Liver (tissue), 9 donors: ENCODE data around the gene MSMB. TPM values are rescaled to one million over a fixed set of nuclear protein-coding genes. Genes with fewer than 3 reads are reported as not detected.

ENCODE experiments used
- DNase-seq: peaks from one replicate; pipeline ENCODE4 v3.0.0-alpha.2; 2017; ENCODE audit warnings: low spot score
- H3K27ac ChIP-seq, 2 donors: one replicate each; pipeline ENCODE4 v1.7.0; 2013; ENCODE audit warnings: inconsistent platforms in 2 of 2, low read length in 2 of 2, control low read depth in 1 of 2, low read depth in 1 of 2, mild to moderate bottlenecking in 1 of 2
- H3K27me3 ChIP-seq, 4 donors: one replicate each; pipeline versions ENCODE4 v1.6.1 to v1.7.0; 2013; ENCODE audit warnings: low read length in 3 of 4, inconsistent platforms in 1 of 4, mild to moderate bottlenecking in 1 of 4, moderate library complexity in 1 of 4; ENCODE audit not compliant: control insufficient read depth in 4 of 4, insufficient read depth in 4 of 4
- H3K36me3 ChIP-seq, 4 donors: one replicate each; pipeline versions ENCODE4 v1.6.1 to v1.7.0; 2013; ENCODE audit warnings: low read length in 3 of 4, mild to moderate bottlenecking in 3 of 4, low read depth in 1 of 4, moderate library complexity in 1 of 4; ENCODE audit not compliant: control insufficient read depth in 4 of 4, insufficient read depth in 3 of 4
- H3K4me1 ChIP-seq, 4 donors: one replicate each; pipeline versions ENCODE4 v1.6.1 to v1.7.0; 2013; ENCODE audit warnings: low read length in 3 of 4, mild to moderate bottlenecking in 3 of 4, moderate library complexity in 1 of 4; ENCODE audit not compliant: control insufficient read depth in 4 of 4, insufficient read depth in 4 of 4
- H3K4me3 ChIP-seq, 3 donors: one replicate each; pipeline versions ENCODE4 v1.6.1 to v1.7.0; 2013; ENCODE audit warnings: low read length in 3 of 3, control low read depth in 1 of 3, low read depth in 1 of 3, mild to moderate bottlenecking in 1 of 3
- H3K9ac ChIP-seq, 2 donors: one replicate each; pipeline ENCODE4 v1.7.0; 2013; ENCODE audit warnings: low read length in 2 of 2, mild to moderate bottlenecking in 2 of 2, moderate library complexity in 2 of 2, control low read depth in 1 of 2, low read depth in 1 of 2
- H3K9me3 ChIP-seq, 4 donors: one replicate each; pipeline versions ENCODE4 v1.6.1 to v1.7.0; 2013; ENCODE audit warnings: low read length in 3 of 4; ENCODE audit not compliant: control insufficient read depth in 4 of 4
- CTCF ChIP-seq: fragments of 150-350 bp; IDR thresholded peaks from 2 replicates; pipeline ENCODE4 v1.5.1; 2017; ENCODE audit warnings: improper control_type of control experiment, low read depth, low read length; ENCODE audit not compliant: missing input control
- EGR1 ChIP-seq, 2 donors: IDR thresholded peaks; 2 replicates each; pipeline ENCODE4 v1.6.1; 2016 to 2018; ENCODE audit warnings: antibody characterized with exemption in 2 of 2, low read depth in 2 of 2
- FOXA2 ChIP-seq: IDR thresholded peaks from 2 replicates; pipeline ENCODE4 v1.6.1; 2016; ENCODE audit warnings: antibody characterized with exemption
- GABPA ChIP-seq, 2 donors: IDR thresholded peaks in 1 of 2; conservative IDR thresholded peaks in 1 of 2; 2 replicates each; pipeline ENCODE4 v1.6.1; 2016; ENCODE audit warnings: antibody characterized with exemption in 2 of 2, mild to moderate bottlenecking in 1 of 2, moderate library complexity in 1 of 2
- HNF4A ChIP-seq, 2 donors: conservative IDR thresholded peaks; 2 replicates each; pipeline ENCODE4 v1.6.1; 2016; ENCODE audit warnings: antibody characterized with exemption in 2 of 2, mild to moderate bottlenecking in 2 of 2
- HNF4G ChIP-seq: IDR thresholded peaks from 2 replicates; pipeline ENCODE4 v1.6.1; 2016; ENCODE audit warnings: antibody characterized with exemption
- JUND ChIP-seq, 2 donors: IDR thresholded peaks; 2 replicates each; pipeline ENCODE4 v1.6.1; 2016; ENCODE audit warnings: antibody characterized with exemption in 2 of 2
- MAX ChIP-seq: IDR thresholded peaks from 2 replicates; pipeline ENCODE4 v1.6.1; 2016; ENCODE audit warnings: antibody characterized with exemption
- NR2F2 ChIP-seq: IDR thresholded peaks from 2 replicates; pipeline ENCODE4 v1.6.1; 2016; ENCODE audit warnings: antibody characterized with exemption
- RAD21 ChIP-seq, 2 donors: IDR thresholded peaks; 2 replicates each; pipeline ENCODE4 v1.6.1; 2016; ENCODE audit warnings: antibody characterized with exemption in 2 of 2, mild to moderate bottlenecking in 2 of 2
- REST ChIP-seq: IDR thresholded peaks from 2 replicates; pipeline ENCODE4 v1.6.1; 2016; ENCODE audit warnings: antibody characterized with exemption, mild to moderate bottlenecking
- RXRA ChIP-seq, 2 donors: IDR thresholded peaks; 2 replicates each; pipeline ENCODE4 v1.6.1; 2017 to 2018; ENCODE audit warnings: antibody characterized with exemption in 2 of 2, mild to moderate bottlenecking in 1 of 2
- SP1 ChIP-seq: IDR thresholded peaks from 2 replicates; pipeline ENCODE4 v1.6.1; 2018; ENCODE audit warnings: antibody characterized with exemption, mild to moderate bottlenecking
- TAF1 ChIP-seq: conservative IDR thresholded peaks from 2 replicates; pipeline ENCODE4 v1.6.1; 2016; ENCODE audit warnings: antibody characterized with exemption, mild to moderate bottlenecking
- YY1 ChIP-seq: IDR thresholded peaks from 2 replicates; pipeline ENCODE4 v1.6.1; 2016; ENCODE audit warnings: antibody characterized with exemption, mild to moderate bottlenecking
- ZBTB33 ChIP-seq: IDR thresholded peaks from 2 replicates; pipeline ENCODE4 v1.6.1; 2016; ENCODE audit warnings: antibody characterized with exemption
- WGBS: extraction: QIAGEN DNeasy Blood & Tissue Kit; methylation state at CpG from one replicate; pipeline ENCODE4 v1.1.7; 2013; 5-methylcytosine and 5-hydroxymethylcytosine counted together
- polyA plus RNA-seq, 2 donors: library from polyadenylated mRNA; stranded (reverse) in 1 of 2; unstranded in 1 of 2; fragments of 200-250 nt in 1 of 2; fragments of >200 nt in 1 of 2; fragmentation: Nextera tagmentation in 1 of 2; extraction: Ambion mirVana in 1 of 2; gene quantifications; one replicate each; pipeline versions ENCODE4 v1.2.1 to v1.2.3, GENCODE V29; 2013 to 2015
- total RNA-seq, 2 donors: library from RNA; depleted of rRNA; stranded (reverse); fragments of >200 nt; gene quantifications; one replicate each; pipeline ENCODE4 v1.2.3, GENCODE V29; 2014
- donor health status: healthy.
- donor health status: healthy.
- donor health status: healthy.
- donor health status: healthy.
- donor health status: healthy.

MSMB gene
- total and polyA plus RNA-seq, 4 donors, result not detected

- Histone ChIP-seq H3K4me1 (no peaks in the 10 kb centered on the region), H3K9me3 (no peaks in the 10 kb centered on the region), H3K27ac (no peak overlapping the region), H3K27me3 (no peaks in the 10 kb centered on the region), H3K36me3 (no peaks in the 10 kb centered on the region), H3K4me3 (no peak overlapping the region), H3K9ac (no peak overlapping the region)
- TF ChIP-seq RAD21 (IDR thresholded peaks at IDR 0.05) (no peak), NR2F2 (no peak), REST (no peak), YY1 (no peak), HNF4G (no peak), RXRA (IDR thresholded peaks at IDR 0.05) (no peak), FOXA2 (no peak), TAF1 (no peak), SP1 (no peak)
- DNase-seq, result no peak
- WGBS, result 98% methylated on average over 1 of the region's 1 CpG
Observed at GRCh38 chr10:46064269-46064817, 18.3 kb upstream of the MSMB start.

- Histone ChIP-seq H3K9ac (no peak overlapping the region), H3K4me1 (no peaks in the 10 kb centered on the region), H3K36me3 (no peaks in the 10 kb centered on the region), H3K9me3 (no peaks in the 10 kb centered on the region), H3K27me3 (no peaks in the 10 kb centered on the region), H3K27ac (no peak overlapping the region), H3K4me3 (no peak overlapping the region)
- TF ChIP-seq RXRA (IDR thresholded peaks at IDR 0.05), result no peak
- TF ChIP-seq MAX, result no peak
- no peak for TF ChIP-seq FOXA2
- TF ChIP-seq REST, result no peak
- no peak for TF ChIP-seq TAF1
- TF ChIP-seq EGR1 (IDR thresholded peaks at IDR 0.05; ENCODE audit: low read depth in 2 of 2), result no peak
- TF ChIP-seq RAD21 (IDR thresholded peaks at IDR 0.05), result no peak
- TF ChIP-seq CTCF, result no peak
- TF ChIP-seq GABPA (IDR thresholded peaks at IDR 0.05 in 1 of 2, conservative IDR thresholded peaks at IDR 0.05 in 1 of 2), result no peak
- TF ChIP-seq YY1, result no peak
- no peak for TF ChIP-seq JUND (IDR thresholded peaks at IDR 0.05)
- TF ChIP-seq HNF4G, result no peak
- no peak for TF ChIP-seq ZBTB33
- no peak for TF ChIP-seq HNF4A (conservative IDR thresholded peaks at IDR 0.05)
- DNase-seq, result no peak
- WGBS, result 84% methylated on average over 14 of the region's 14 CpGs
Observed at GRCh38 chr10:46062723-46063428, 16.8 kb upstream of the MSMB start.
